DOHH2 (cell line): Measurements from ENCODE around the gene PMPCA.

Experiments
- H3F3A ChIP-seq: fragments of 200-600 bp; sonication (generic), shearing (Covaris generic); 2 replicates; pipeline ENCODE4 v1.6.0; 2016; ENCODE audit warnings: antibody characterized with exemption, mild to moderate bottlenecking; ENCODE audit not compliant: control insufficient read depth, insufficient read depth
- H3K27ac ChIP-seq: fragments of 200-600 bp; sonication (generic); 2 replicates; pipeline ENCODE4 v1.5.1; 2014; ENCODE audit warnings: low read depth, mild to moderate bottlenecking, low read length, moderate library complexity
- H3K27me3 ChIP-seq: fragments of 200-600 bp; sonication (generic); 2 replicates; pipeline ENCODE4 v1.6.1; 2014; ENCODE audit warnings: mild to moderate bottlenecking, low read length, mixed read lengths; ENCODE audit not compliant: control insufficient read depth
- H3K36me3 ChIP-seq: fragments of 200-600 bp; sonication (generic); 2 replicates; pipeline ENCODE4 v1.6.1; 2014; ENCODE audit warnings: mild to moderate bottlenecking, low read length, moderate library complexity, mixed read lengths; ENCODE audit not compliant: control insufficient read depth
- H3K4me1 ChIP-seq: fragments of 200-600 bp; sonication (generic); 2 replicates; pipeline ENCODE4 v1.6.1; 2014; ENCODE audit warnings: mild to moderate bottlenecking, low read length, mixed read lengths; ENCODE audit not compliant: control insufficient read depth
- H3K4me2 ChIP-seq: fragments of 200-600 bp; sonication (generic); 2 replicates; pipeline ENCODE4 v1.6.0; 2014; ENCODE audit warnings: mild to moderate bottlenecking, low read length, moderate library complexity
- H3K4me3 ChIP-seq: fragments of 200-600 bp; sonication (generic); 2 replicates; pipeline ENCODE4 v1.5.1; 2014; ENCODE audit warnings: mild to moderate bottlenecking, low read length, mixed read lengths
- H3K79me2 ChIP-seq: fragments of 200-600 bp; sonication (generic); 2 replicates; pipeline ENCODE4 v1.6.1; 2014; ENCODE audit warnings: mild to moderate bottlenecking, low read length, mixed read lengths; ENCODE audit not compliant: control insufficient read depth
- H3K9me2 ChIP-seq: fragments of 200-600 bp; sonication (generic); replicated peaks from 2 replicates; pipeline ENCODE4 v1.6.1; 2014; ENCODE audit warnings: mild to moderate bottlenecking, low read length, mixed read lengths; ENCODE audit not compliant: control insufficient read depth
- H3K9me3 ChIP-seq: fragments of 200-600 bp; sonication (generic); 2 replicates; pipeline ENCODE4 v1.6.1; 2014; ENCODE audit warnings: antibody characterized with exemption, low read length, mixed read lengths; ENCODE audit not compliant: control insufficient read depth, insufficient read depth
- H4K20me1 ChIP-seq: fragments of 200-600 bp; sonication (generic); 2 replicates; pipeline ENCODE4 v1.6.0; 2014; ENCODE audit warnings: low read depth, mild to moderate bottlenecking, antibody characterized with exemption, low read length, moderate library complexity; ENCODE audit not compliant: control insufficient read depth, insufficient read depth
- CTCF ChIP-seq: fragments of 200-600 bp; sonication (generic); IDR thresholded peaks from one replicate; pipeline ENCODE4 v1.5.1; 2014; ENCODE audit warnings: antibody characterized with exemption, mild to moderate bottlenecking, low read depth, low read length; ENCODE audit not compliant: poor library complexity, severe bottlenecking
- EZH2phosphoT487 ChIP-seq: fragments of 200-600 bp; sonication (generic); IDR thresholded peaks from 2 replicates; pipeline ENCODE4 v1.6.1; 2017; ENCODE audit warnings: borderline replicate concordance, mild to moderate bottlenecking, antibody characterized with exemption, low read length, moderate library complexity, mixed read lengths

PMPCA gene

GRCh38 chr9:136471802-136472487, 61.5 kb downstream of the PMPCA start:
- H3K9me2 ChIP-seq, result no peaks in the 10 kb centered on the region
- no peaks in the 10 kb centered on the region for H3F3A ChIP-seq
- H3K27me3 ChIP-seq, result no peaks in the 10 kb centered on the region
- H3K27ac ChIP-seq, result no peak overlapping the region
- H3K4me2 ChIP-seq, result no peak overlapping the region
- H3K79me2 ChIP-seq, result peaks cover 74% of the 10 kb centered on the region
- H3K4me3 ChIP-seq, result no peak overlapping the region
- TF ChIP-seq EZH2phosphoT487 (no peak), CTCF (no peak)
- no peaks in the 10 kb centered on the region; the same call in 1 of the 2 replicates for H4K20me1 ChIP-seq
- no peaks in the 10 kb centered on the region for H3K9me3 ChIP-seq
- no peaks in the 10 kb centered on the region for H3K4me1 ChIP-seq
- peaks cover 98% of the 10 kb centered on the region for H3K36me3 ChIP-seq

- no peak for TF ChIP-seq CTCF
- Histone ChIP-seq H3K79me2 (peaks cover 83% of the 10 kb centered on the region), H4K20me1 (peaks cover 6% of the 10 kb centered on the region; the same call in 1 of the 2 replicates)
Observed at GRCh38 chr9:136472640-136473353, 62.3 kb downstream of the PMPCA start.

GRCh38 chr9:136473354-136473721, 62.9 kb downstream of the PMPCA start:
- TF ChIP-seq CTCF, result no peak
- TF ChIP-seq EZH2phosphoT487, result no peak
- no peaks in the 10 kb centered on the region for H3K9me3 ChIP-seq
- H4K20me1 ChIP-seq, result peaks cover 9% of the 10 kb centered on the region; the same call in 1 of the 2 replicates
- peaks cover 88% of the 10 kb centered on the region for H3K79me2 ChIP-seq
- H3K27ac ChIP-seq, result no peak overlapping the region
- peaks cover 97% of the 10 kb centered on the region for H3K36me3 ChIP-seq
- no peak overlapping the region for H3K4me3 ChIP-seq
- H3K4me1 ChIP-seq, result no peaks in the 10 kb centered on the region
- H3K9me2 ChIP-seq, result no peaks in the 10 kb centered on the region
- H3K27me3 ChIP-seq, result no peaks in the 10 kb centered on the region
- H3K4me2 ChIP-seq, result no peak overlapping the region
- H3F3A ChIP-seq, result no peaks in the 10 kb centered on the region

More at GRCh38 chr9:136472640-136473353, 62.3 kb downstream of the PMPCA start:
- H3K4me3 ChIP-seq, result no peak overlapping the region
- no peaks in the 10 kb centered on the region for H3K9me3 ChIP-seq
- no peak overlapping the region for H3K4me2 ChIP-seq
- no peaks in the 10 kb centered on the region for H3F3A ChIP-seq
- no peaks in the 10 kb centered on the region for H3K4me1 ChIP-seq
- H3K27ac ChIP-seq, result no peak overlapping the region
- H3K36me3 ChIP-seq, result peaks cover 98% of the 10 kb centered on the region
- H3K27me3 ChIP-seq, result no peaks in the 10 kb centered on the region
- no peaks in the 10 kb centered on the region for H3K9me2 ChIP-seq
